ENCODE results near the gene PAXX.
A peak's percentile ranks its signal among the peaks of the same experiment; 100 is the strongest.
"Not testable (repeated sequence)": the region's sequence is repeated elsewhere in the genome, so short reads cannot be mapped to it uniquely, and the experiment has no call there.

Gene PAXX

GRCh38 chr9:137019891-137020683 lies 27.9 kb downstream of the PAXX start:
- no peak for DNase-seq

DNA sequence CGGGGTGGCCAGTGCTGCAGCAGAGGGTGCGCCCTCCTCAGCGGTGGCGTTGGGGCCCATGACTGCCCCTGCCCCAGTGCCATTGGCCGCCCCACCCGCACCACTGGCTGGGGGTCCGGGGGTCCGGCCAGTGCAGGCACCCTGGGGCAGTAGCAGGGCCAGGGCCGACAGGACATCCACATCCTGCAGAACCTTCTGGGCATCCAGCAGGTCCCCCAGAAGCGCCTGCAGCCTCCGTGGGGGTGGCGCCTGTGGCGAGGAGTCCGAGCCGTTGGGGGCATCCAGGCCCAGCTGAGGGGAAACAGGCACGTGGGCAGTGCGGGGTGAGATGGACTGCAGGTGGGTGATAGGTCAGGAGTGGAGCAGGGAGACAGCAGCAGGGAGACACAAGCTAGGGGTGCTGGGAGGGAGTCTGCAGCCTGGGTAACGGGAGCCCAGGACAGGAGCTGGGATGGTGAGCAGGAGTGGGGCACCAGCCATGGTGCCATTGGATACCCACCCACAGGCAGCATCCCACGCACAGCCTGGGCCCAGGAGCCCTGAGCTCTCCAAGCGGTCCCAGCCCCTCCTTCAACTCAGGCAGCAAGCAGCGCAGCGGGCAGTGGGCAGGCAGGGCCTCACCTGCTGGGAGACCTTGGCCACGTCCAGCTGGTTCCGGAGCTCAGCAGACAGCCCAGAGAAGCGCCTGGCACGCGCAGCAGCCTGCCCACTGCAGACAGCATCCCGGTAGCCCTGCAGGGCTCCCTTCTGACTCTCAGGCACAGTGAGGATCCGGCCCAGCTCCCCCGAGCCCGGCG lies 28.7 kb downstream of the PAXX start:
- DNase-seq, result no peak

DNA sequence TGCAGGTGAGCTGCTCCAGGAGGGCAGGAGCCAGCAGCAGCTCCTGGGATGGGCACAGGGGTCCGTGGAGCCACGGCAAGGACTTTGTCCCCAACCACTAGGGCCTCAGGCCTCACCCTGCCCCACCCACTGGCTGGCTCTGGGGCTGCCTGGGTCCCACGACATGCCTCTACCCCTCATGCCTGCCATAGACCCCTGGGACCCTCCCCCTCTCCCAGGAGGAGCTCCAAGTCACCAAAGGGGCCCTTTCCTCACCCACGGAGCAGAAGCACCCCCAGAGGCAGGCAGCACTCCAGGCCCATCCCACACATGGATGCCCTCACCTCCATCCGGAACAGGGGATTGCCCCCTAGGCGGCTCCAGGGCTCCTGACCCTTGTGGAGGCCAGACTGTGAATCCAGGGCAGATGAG lies 29.4 kb downstream of the PAXX start:
- DNase-seq, result no peak

DNA sequence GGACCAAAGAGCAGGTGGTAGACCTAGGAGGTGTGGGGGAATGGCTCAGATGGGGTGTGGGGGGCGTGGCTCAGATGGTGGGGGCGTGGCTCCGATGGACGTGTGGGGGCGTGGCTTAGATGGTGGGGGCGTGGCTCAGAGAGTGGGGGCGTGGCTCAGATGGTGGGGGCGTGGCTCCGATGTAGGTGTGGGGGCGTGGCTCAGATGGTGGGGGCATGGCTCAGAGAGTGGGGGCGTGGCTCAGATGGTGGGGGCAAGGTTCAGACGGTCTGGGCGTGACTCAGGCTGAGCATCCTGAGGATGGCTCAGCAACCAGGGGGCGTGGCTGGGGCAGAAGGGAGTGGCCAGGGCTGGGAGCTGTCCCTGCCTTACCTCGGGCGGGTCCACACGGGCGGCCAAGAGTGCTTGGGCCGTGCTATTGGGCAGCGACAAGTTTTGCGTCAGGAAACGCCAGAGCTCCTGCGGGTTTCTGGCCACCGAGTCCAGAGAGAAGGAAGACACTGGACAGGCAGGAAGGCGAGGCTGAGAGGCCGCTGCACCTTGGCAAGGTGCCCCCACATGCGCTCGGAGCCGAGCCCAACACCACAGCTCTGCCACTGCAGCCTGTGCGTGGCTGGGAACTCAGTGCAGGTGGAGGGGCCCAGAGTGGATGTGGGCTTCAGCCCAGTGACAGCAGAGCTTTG lies 29.9 kb downstream of the PAXX start:
- peak; percentile 23 for DNase-seq

GRCh38 chr9:137022662-137023008 lies 30.4 kb downstream of the PAXX start:
- DNase-seq, result no peak

- DNase-seq, result no peak
Measured at GRCh38 chr9:137023157-137023556, 30.9 kb downstream of the PAXX start.

DNA sequence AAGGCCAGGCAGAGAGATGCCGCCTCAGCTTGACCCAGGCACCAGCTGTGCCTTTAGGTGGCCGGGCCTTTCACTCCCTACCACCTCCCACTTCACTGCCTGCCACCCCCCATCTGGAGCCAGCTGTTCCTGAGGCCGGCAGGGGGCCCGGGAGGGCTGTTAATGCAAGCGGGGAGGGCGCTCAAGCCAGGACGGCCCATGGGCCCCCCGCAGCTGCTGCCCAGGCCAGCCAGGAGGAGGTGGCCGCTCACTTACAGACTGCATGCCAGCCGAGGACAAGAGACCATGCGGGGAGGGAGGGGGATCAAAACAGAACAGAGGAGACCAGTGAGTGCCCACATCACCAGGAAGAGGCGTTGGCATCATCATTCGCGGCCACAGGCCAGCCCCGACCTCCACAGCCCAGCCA lies 31.4 kb downstream of the PAXX start:
- no peak for DNase-seq

DNA sequence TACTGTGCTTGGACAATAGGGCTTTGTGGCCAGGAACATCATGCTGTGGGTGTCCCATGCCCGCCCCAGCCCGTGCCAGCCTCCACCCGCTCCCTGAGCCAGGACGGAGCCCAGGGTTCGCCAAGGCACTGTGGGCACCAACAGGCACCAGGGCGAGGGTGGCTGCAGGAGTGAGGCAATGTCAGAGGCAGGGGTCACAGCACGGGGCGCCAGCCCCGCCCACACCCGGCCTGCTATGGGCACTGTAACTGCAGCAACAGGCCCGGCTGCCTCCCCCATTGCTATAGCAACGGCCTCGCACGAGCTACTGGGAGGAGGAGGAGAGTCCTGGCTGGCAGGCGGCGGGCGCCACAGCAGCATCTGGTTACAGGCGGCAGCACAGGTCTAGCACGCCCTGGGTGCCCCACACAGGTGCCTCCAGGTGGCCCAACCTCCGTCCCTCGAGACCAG lies 33.3 kb downstream of the PAXX start:
- DNase-seq, result peak; percentile 87

DNA sequence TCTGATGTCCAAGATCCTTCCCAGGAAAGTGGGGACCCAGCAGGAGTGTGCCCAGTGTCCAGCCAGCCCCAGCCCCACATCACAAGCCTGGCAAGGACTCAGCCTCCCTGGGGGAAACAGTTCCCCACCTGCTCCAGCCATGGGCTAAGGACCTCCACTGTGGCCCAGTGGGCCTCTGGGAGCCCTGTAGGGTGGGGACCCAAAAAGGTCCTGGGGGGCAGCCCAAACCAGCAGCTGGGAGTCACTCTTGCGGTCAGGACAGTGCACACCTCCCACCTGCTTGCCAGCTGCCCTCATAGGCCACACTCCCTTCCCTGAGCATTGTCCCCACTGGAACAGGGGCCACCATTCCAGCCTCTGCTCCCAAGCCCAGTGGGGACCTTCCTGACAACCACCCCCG lies 34.2 kb downstream of the PAXX start:
- no peak for DNase-seq

GRCh38 chr9:137026828-137027227 lies 34.6 kb downstream of the PAXX start:
- no peak for DNase-seq

DNA sequence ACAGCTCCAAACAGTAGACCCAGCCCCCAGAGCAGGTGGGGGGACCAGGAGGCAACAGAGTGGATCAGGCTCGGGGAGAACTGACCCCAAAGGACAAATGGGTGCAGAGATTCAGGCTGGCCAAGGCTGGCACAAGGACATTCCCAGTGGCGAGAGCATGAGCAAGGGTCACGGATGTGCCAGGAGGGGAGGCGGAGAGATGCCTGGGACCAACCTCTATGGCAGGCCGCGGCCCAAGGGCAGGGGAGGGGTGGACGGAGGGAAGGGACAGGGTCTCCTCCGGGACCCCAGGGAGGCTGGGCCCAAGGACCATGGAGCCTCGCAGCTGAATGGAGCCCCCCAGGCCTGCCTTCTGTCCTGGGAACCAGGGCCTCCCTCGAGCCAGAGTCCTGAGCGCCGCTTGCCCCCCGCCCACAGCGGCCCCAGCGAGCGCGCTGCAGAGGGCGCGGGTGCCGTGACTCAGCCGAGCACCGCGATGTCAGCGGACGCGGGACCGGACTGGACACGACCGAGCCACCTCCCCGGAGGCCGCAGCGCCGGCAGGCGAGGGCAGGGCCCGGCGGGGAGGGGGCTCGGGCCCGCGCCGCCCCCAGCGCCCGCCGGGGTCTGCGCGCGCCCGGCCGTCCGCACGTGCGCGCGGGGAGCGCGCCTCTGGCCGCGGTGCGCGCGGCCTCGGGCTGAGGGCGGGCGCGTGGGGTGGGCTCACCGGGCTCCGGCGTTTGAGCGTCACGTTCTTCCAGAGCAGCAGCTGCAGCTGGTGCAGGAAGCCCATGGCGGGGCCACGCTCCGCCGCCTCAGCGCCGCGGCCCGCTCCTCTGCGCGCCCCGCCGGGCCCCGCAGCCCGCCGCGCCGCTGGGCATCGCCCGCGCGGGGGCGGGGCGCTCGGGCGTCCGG lies 35.4 kb downstream of the PAXX start, which contains the start of gene ABCA2:
TSS of gene ABCA2 (minus strand) at position 869 of the 894 bp plus-strand sequence. CDS start at position 772, 97 bp downstream.
- DNase-seq, result no peak

DNA sequence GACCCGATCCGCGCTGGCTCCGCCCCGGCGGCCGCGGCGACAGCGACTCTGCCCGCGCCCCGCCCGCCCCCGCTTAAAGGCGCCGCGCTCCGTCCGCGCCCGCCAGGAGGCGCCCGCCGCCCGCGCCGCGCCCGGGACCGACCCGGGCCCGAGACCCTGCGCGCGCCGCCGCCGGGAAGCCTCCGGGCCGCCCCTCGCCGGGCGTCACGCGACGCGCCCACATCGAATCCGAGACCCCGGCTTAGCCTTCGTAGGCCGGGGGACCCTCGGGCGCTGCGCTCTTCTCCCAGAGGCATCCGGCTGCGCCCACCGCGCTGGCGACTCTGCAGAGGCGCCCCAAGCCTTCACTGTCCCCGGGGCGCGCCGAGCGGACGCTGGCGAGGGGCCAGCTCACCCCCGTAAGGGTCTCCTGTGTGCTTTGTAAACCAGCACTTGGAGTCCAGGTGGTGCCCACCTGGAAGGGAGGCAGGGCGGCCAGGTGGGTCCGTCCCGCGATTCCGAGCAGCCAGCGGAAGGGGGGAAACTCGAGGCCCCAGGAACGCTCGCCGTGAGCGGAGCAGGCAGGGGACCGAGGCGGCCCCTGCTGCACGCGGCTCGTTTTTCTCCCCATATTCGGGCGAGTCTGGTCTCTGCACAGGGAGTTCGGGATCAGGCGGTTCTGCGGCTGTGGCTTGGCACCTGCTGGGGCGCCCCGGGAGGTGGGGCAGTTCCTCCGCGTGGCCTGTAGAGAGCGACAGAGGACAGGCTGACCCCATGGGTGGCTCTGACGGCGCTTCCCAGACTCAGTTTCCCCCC lies 36.2 kb downstream of the PAXX start:
- peak; percentile 64 for DNase-seq

- DNase-seq, result peak; percentile 35
Measured at GRCh38 chr9:137029058-137029936, 37.1 kb downstream of the PAXX start.

GRCh38 chr9:137030006-137030405 lies 37.8 kb downstream of the PAXX start:
- no peak for DNase-seq

DNA sequence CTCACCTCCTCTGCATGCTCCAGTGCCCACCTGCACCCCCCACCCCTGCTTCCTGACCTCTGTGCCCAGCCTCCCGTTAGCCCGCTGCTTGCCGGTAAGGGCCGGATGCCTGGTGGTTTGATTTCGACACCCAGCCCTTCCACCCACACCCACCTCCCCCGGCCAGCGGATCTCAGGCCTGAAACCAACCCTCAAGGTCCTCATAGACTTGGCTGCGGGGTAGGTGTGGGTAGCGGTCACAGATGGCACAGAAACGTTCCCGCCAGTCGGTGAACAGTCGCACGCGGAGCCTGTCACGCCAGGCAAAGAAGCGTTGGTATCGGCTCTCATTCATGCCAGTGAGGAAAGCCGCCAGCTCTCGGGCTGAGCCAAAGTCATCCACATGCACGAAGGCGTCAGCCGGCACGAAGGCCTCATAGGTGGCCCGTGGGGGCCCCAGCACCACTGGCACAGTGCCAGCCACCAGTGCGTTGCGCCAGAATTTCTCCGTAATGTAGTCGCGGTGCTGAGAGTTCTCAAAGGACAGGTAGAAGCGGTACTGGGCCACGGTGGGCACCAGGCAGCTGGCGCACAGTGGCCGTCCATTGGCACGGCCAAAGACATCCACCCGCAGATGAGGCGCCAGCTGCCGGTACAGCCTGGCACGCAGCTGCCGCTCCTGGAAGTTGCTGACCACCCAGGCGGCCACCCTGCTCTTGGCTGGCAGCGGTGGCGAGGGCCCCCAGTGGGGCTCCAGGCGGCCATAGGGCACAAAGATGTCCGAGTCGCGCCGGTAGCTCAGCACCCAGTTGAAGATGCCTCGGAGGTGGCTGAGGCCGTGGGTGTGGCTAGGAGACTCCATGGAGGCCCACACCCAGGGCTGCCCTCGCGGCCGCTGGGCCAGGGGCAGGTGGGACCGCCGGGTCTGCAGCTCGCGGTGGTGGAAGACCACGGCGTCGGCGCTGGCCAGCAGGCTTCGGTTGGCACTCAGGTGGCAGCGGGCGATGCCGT lies 38.6 kb downstream of the PAXX start:
- DNase-seq, result no peak

DNA sequence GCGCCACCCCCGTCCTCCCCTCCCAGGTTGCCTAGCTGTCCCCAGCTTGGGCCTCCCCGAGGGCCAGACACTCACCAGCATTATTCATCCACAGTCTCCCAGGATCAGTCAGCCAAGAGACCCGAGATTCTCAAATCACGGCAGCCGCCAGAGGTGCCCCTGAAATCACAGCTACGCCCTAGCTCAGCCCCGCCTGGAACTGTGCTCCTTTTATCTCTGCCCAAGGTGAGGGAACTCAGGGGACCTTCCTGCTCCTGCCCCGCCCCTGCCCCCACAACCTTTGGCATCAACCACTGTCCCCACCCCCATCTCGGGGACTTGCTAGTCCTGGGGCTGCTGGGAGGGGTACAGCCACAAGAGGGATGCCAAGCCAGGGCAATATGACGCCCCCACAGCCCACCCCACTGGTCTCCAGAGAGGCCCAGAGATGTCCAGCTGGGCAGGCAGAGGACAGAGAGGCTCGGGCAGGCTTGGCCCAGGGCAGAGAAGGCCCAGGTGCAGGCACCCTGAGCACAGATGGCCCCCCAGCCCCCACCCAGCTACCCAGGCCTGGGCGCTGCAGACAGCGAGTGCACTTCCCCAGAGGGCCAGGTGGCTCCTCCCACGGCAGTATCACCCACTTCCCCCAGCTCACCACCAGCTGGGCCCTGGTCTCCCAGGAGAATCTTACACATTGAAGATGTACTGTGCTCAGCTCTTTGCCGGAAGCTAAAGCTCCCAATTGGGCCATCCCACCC lies 39.9 kb downstream of the PAXX start, which contains the start of gene FUT7:
TSS of gene FUT7 (minus strand) at position 185 of the 737 bp plus-strand sequence. CDS start at position 88, 97 bp downstream.
- peak; percentile 56 for DNase-seq

DNA sequence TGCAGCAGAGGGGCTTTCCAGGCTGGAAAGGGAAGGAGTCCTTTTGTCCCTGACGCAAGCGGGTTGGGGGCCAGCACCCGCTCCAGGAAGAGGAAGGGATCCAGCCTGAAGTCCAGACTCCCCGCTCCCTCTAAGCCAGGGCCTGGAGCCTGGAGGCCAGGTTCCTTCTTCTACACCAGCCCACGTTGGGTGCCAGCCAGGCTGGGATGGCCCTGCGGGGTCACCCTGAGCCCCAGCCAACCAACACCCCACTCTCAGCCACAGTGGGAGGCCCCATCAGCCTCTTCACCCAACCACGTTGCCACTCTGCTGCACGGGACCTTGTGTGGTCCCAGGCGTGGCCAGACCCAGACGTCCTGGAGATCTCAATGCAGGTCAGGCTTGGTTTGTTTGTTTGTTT lies 40.6 kb downstream of the PAXX start:
- DNase-seq, result no peak

DNA sequence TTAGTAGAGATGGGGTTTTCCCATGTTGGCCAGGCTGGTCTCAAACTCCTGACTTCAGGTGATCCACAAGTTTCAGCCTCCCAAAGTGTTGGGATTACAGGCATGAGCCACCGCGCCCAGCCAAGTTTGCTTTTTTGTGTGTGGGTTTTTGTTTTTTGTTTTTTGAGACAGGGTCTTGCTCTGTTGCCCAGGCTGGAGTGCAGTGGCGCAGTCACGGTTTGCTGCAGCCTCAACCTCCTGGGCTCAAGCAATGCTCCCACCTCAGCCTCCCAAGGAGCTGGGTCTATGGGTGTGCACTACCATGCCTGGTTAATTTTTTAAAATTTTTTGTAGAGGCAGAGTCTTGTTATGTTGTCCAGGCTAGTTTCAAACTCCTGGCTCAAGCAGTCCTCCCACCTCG lies 41.3 kb downstream of the PAXX start:
- DNase-seq, result not testable (repeated sequence)

Measured in NCI-H1436 (cell line).